BE2C (cell line): ENCODE results near the gene RGS10.

Experiments
- DNase-seq: peaks from one replicate; pipeline ENCODE4 v3.0.0-alpha.2; 2020
- H3K27me3 ChIP-seq: fragments of 250-450 bp; sonication (Bioruptor Pico); 2 replicates; pipeline ENCODE4 v1.5.1; 2020; ENCODE audit warnings: mild to moderate bottlenecking
- H3K36me3 ChIP-seq: fragments of 250-450 bp; sonication (Bioruptor Pico); 2 replicates; pipeline ENCODE4 v1.5.1; 2020; ENCODE audit warnings: mild to moderate bottlenecking
- H3K4me1 ChIP-seq: fragments of 250-450 bp; sonication (Bioruptor Pico); 2 replicates; pipeline ENCODE4 v1.5.1; 2020
- H3K4me3 ChIP-seq: 2 replicates; pipeline ENCODE4 v1.5.1; 2011; ENCODE audit warnings: low read depth, low read length
- H3K9me3 ChIP-seq: fragments of 250-450 bp; sonication (Bioruptor Pico); 2 replicates; pipeline ENCODE4 v1.5.1; 2020
- CTCF ChIP-seq: IDR thresholded peaks from 2 replicates; pipeline ENCODE4 v1.5.1; 2012; ENCODE audit warnings: mild to moderate bottlenecking, low read depth, low read length

The RGS10 gene

DNA sequence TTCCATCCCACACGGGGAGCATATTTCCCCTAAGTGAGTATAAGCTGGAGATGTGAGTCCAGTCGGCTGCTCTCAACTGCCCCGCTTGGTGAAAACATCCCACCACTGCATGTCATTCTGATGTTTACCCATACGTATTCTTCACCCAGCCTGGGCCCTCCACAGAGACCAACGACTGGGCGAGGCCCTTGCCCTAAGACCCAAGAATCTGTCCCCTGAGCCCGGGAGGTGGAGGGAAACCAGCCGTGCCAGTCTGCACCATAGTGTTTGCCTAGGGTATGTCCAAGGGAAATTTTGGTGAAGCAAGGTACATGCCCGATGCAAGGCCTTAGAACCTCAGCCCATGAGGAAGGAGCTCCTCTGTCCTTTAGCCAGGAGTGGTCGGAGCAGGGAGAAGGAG lies 67.9 kb downstream of the RGS10 start:
- H3K4me3 ChIP-seq: no peak overlapping the region
- H3K36me3 ChIP-seq: no peaks in the 10 kb centered on the region
- no peak for DNase-seq
- no peak for TF ChIP-seq CTCF
- no peaks in the 10 kb centered on the region for H3K27me3 ChIP-seq
- no peaks in the 10 kb centered on the region for H3K4me1 ChIP-seq
- H3K9me3 ChIP-seq: no peaks in the 10 kb centered on the region

GRCh38 chr10:119473771-119474170 lies 68.7 kb downstream of the RGS10 start:
- no peak for TF ChIP-seq CTCF
- Histone ChIP-seq H3K4me1 (no peaks in the 10 kb centered on the region), H3K27me3 (no peaks in the 10 kb centered on the region), H3K9me3 (no peaks in the 10 kb centered on the region), H3K4me3 (no peak overlapping the region), H3K36me3 (no peaks in the 10 kb centered on the region)
- DNase-seq: no peak

DNA sequence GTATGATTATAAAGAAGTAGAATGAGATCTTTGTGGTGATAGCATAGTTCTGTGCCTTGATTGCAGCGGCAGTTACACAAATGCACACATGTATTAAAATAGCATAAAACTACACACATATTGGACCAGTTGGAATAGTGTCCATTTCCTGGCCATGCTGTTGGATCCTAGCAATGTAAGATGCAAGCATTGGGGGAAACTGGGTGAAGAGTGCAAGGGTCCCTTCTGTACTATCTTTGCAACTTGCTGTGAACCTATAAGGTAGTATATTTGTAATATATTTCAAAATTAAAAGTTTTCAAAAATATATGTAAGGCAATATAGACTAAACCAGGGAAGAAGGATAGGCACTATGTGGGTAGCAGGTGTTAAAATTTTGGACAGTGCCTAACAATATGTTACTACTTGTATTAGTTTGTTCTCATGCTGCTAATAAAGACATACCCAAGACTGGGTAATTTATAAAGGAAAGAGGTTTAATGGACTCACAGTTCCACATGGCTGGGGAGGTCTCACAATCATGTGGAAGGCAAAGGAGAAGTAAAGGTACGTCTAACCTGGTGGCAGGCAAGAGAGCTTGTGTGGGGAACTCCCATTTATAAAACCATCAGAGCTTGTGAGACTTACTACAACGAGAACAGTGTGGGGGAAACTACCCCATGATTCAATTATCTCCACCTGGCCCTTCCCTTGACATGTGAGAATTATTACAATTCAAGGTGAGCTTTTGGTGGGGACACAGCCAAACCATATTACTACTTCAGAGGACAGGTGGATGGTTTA lies 71.4 kb downstream of the RGS10 start:
- no peaks in the 10 kb centered on the region for H3K27me3 ChIP-seq
- no peak for DNase-seq
- no peak for TF ChIP-seq CTCF
- no peaks in the 10 kb centered on the region for H3K9me3 ChIP-seq
- H3K4me3 ChIP-seq: no peak overlapping the region
- H3K4me1 ChIP-seq: no peaks in the 10 kb centered on the region
- H3K36me3 ChIP-seq: no peaks in the 10 kb centered on the region

- DNase-seq: no peak
- Histone ChIP-seq H3K4me3 (no peak overlapping the region), H3K36me3 (no peaks in the 10 kb centered on the region), H3K4me1 (no peaks in the 10 kb centered on the region), H3K9me3 (no peaks in the 10 kb centered on the region), H3K27me3 (no peaks in the 10 kb centered on the region)
- no peak for TF ChIP-seq CTCF
These were observed 72.7 kb downstream of the RGS10 start for GRCh38 chr10:119469846-119470245.

DNA sequence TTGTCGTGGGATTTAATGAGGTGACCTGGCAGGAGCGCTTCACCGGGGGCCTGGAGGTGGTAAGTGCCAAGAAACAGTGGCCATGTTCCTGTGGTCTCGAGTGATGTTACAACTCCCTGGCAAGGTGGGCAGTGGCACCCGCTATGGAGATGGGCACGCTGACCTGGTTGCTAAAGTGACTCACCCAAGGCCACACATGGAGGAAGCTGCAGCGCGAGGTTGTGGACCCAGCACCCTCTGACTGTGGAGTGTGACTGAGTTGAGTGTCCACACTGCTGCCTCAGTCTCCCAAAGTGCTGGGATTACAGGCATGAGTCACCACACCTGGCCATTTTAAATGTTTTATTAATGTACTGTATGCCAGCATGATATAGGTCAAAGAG lies 73.2 kb downstream of the RGS10 start:
- H3K36me3 ChIP-seq: no peaks in the 10 kb centered on the region
- TF ChIP-seq CTCF: no peak
- DNase-seq: no peak
- no peaks in the 10 kb centered on the region for H3K27me3 ChIP-seq
- no peak overlapping the region for H3K4me3 ChIP-seq
- no peaks in the 10 kb centered on the region for H3K9me3 ChIP-seq
- no peaks in the 10 kb centered on the region for H3K4me1 ChIP-seq

DNA sequence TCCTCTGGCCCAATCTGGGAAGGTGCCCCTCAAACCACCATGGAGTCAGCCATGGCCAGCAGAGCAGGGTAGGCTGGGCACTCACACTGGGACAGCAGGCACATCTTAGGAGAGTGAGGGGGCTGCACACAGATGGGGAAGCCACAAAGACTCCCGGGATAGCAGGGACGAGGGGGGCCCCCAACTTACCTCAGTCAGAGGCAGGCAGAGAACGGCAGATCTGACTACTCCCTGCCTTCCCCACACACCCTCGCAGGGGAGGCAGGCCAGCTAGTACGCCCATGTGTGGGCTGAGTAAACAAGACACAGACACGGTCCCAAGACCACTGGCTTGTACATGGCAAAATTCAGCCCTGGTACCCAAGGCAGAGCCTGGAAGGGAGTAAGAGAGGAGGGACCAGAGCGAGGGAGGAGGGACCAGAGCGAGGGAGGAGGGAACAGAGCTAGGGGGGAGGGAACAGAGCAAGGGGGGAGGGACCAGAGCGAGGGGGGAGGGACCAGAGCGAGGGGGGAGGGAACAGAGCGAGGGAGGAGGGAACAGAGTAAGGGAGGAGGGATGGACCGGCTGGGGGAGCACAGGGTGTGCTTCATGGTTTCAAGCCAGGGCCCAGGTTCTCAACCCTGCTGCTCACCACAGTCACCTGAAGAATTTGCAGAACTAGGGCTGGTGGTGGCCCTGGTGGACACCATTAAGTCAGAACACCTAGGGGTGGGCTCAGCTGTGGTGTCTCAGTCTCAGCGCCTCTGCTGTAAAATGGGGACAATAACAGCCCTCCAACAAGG lies 73.8 kb downstream of the RGS10 start:
- Histone ChIP-seq H3K4me3 (no peak overlapping the region), H3K36me3 (no peaks in the 10 kb centered on the region), H3K4me1 (no peaks in the 10 kb centered on the region), H3K27me3 (no peaks in the 10 kb centered on the region), H3K9me3 (no peaks in the 10 kb centered on the region)
- no peak for TF ChIP-seq CTCF
- DNase-seq: no peak
